ENCODE results near the gene ETV3L.
"Not testable (repeated sequence)": the region's sequence is repeated elsewhere in the genome, so short reads cannot be mapped to it uniquely, and the experiment has no call there.

The ETV3L gene

DNA sequence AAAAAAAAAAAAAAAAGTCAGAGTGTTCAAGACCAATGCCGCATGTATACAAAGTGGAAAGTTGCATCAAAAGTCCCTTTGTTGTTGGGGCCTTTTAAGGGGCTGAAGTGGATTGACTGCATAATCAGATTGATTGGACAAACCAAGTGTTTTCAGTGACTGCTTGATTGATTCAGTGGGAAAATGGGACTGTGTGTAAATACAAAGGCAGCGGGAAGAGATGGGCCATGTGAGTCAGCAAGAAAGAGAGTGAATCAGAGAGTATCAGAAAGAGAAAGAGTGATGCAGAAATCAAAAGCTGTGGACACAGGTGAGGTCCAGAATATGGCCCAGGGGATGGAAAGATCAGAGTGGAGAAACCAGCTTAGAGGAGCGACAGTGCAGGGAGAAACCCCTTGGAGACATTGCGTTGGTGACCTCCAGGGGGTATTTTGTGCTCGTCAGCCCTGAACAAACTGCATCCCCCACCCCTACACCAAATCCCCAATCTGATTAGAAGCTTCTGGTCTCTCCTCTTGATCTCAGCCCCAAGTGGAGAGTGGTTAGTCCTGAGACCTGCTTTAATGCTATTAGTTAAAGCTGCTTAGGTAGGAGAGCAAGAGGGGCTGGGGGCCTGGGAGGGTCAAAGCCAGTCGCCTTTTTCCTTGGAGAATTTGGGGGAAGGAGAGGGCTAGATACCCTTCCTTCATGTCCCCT lies 5.1 kb upstream of the ETV3L start:
- no peak for DNase-seq

DNA sequence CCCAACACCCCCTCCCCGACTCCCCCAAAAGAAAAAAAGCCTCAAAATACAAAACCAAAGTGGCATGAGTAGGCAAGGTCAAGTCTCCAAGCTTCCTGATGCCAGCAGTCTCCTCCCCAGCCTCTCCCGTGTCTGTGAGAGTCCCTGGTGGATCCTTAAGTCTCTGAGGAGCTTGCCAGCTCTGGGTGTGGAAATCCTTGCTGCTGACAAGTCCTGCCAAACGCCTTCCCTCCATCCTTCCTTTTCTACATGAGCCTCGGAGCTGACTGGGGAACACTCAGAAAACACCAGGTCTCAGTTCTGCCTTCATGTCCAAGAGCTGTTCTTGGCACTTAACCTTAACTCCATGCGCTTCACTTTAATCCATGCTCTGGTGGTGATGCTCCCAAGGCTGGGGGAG lies 3.7 kb upstream of the ETV3L start:
- DNase-seq, result no peak

DNA sequence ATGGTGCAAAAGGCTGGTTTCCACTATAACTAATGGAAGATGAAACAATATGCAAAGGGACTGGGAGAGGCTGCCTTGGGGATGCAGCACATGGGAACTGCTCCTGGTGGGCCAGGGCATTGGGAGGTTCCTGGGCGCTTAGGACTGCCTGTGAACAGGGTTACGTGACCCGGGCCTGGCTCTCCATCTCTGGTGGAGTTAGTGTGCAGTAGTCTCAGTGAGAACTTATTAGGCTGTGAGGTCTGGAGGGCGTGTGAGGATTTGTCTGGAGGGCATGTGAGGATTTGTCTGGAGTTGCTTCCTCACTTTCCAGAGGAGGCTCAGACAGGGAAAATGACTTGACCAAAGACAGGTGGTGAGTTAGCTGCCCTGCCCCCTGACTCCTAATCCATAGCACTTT lies 1.5 kb upstream of the ETV3L start:
- no peak for DNase-seq

DNA sequence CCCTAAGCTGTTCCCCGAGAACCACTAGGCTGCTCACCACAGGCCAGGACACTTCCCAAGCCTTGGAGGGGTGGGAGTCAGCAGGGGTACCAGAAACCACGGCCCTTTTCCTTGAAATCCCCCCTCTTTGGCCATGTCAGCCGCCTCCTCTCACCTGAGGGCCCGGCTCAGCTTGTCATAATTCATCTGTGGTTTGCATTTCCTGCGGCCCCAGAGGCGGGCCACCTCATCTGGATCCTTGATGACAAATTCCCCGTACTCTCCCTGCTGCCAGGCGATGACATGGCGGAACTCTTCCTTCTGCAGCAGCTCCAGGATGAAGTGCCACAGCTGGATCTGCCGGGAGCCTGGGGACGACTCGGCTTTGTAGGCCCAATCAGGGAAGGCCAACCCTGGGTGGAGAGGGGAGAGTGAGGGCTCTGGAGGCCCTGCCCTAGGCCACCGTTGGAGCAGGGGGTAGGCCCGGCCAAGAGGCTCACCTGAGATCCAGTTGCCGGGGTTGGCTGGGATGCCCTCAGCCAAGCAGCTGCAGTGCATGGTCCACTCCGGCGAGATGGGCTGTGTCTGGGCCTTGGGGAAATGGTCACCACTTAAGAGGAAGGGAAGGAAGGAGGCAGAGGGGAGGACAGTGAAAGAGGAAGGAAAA lies 498 bp downstream of the ETV3L start:
- DNase-seq, result not testable (repeated sequence)

GRCh38 chr1:157098519-157098918 lies 1.1 kb downstream of the ETV3L start:
- DNase-seq, result no peak

GRCh38 chr1:157097692-157098091 lies 1.9 kb downstream of the ETV3L start:
- no peak for DNase-seq

GRCh38 chr1:157096881-157097280 lies 2.7 kb downstream of the ETV3L start:
- no peak for DNase-seq

GRCh38 chr1:157095551-157095950 lies 4.1 kb downstream of the ETV3L start:
- DNase-seq, result no peak

DNA sequence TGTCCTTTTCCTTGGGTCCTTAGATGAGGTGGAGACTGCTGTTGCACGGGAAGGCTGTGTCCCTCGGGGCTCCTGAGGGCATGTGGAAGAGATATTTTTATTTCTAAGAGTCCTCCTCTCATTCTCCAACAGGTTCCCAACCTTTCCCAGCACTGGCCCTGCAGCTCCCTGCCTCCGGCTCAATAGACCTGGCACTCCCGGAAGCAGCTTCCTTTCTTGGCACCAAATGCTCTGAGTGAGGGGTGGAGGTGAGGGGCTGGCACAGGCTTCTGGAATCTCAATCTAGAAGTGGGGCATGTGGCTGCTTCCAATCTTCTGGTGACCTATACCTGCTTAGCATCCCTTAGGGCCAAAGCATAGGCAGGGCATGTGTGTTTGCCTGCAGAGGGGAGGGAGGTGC lies 4.5 kb downstream of the ETV3L start:
- no peak for DNase-seq

- no peak for DNase-seq
Measured at GRCh38 chr1:157092831-157093230, 6.8 kb downstream of the ETV3L start.

GRCh38 chr1:157091668-157092273 lies 7.8 kb downstream of the ETV3L start:
- no peak for DNase-seq

DNA sequence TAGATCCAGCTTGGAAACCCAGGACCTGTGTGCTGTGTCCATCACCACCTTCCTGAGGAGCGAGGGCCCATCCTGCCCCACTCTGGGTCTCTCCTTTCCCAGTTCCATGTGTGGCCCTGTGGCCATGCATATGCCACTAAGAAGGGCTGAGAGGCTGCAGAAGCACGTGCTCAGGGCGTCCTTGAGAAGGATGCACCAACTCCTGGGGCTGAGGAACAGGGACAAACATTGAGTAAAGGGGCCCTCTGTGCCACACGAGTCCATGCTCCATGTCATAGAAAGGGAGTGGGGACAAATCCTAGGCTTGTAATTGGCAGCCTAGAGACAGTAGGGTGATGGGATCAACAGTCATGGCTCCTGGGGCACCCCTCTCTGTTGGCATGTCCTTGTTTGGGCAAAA lies 8.4 kb downstream of the ETV3L start:
- no peak for DNase-seq

DNA sequence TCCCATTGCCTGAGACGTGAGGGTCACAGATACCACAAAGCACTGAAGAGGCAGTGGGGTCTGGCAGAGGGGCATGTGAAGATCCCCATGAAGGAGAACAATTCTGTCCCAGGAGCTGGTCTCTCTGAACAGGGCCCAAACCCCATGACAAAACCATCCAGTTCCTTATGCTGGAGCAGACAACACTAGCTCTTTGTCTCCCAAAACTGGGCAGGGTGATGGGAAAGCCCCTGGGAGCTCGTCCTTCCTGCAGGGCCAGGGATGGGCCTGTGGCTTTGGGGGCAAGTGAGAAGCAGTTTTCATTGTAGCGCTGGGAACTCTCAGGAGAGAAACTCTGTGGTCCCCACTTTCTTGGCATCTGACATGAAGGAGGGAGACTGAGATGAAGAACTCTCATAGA lies 8.8 kb downstream of the ETV3L start:
- DNase-seq, result no peak

DNA sequence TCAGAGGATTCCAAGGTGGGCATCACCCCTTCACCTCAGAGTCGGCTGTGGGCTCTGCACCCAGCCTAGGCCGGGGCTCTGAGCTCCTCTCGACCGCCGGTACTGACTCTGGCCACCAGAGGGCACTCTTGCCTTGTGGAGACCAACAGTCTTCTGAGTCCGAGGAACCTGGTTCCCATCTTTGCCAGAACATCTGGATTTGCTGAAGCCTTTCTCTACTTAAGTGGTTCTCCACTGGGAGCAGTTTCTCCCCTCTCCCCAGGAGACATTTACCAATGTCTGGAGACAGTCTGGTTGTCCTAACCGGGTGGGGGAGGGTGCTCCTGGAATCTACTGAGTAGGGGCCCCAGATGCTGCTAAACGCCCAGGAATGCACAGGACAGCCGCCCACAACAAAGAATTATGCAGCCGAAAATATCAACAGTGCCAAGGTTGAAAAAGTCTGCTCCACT lies 9.4 kb downstream of the ETV3L start:
- peak; percentile 17 for DNase-seq

DNA sequence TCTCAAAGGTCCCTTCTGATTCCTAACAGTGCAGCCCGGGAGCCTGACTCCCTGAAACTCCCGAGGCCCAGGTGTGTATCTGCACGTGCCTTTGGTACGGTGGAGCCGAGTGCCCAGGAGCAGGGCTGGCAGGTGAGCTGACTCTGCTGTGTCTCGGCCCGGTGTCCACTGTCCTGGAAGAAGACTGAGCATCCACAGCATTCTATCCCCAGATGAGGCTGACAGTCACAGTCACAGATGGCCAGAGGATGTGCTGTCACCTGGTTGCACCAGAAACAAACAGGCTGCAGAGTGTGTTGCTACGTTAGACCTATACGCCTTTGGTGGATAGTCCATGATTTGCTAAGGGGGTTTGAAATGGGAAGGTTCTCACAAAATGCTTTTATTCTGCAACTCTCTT lies 9.8 kb downstream of the ETV3L start:
- no peak for DNase-seq

DNA sequence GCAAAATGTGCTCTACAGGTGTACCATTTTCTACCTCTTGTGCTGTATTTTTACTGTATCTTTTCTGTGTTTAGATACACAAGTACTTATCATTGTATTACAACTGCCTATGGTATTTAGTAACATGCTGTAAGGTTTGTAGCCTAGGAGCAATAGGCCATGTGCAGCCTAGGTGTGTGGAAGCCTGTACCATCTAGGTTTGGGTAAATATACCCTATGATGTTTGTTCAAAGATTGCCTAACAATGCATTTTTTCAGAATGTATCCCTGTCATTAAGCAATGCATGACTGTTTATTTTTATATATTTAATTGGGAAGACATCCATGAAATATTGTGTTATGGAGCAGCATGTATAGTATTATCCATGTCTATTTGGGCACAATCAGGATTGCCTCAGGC lies 11.0 kb downstream of the ETV3L start:
- DNase-seq, result no peak

- DNase-seq, result no peak
Measured at GRCh38 chr1:157087030-157087429, 12.6 kb downstream of the ETV3L start.

- no peak for DNase-seq
Measured at GRCh38 chr1:157086299-157086698, 13.3 kb downstream of the ETV3L start.

GRCh38 chr1:157085421-157085820 lies 14.2 kb downstream of the ETV3L start:
- no peak for DNase-seq

- no peak for DNase-seq
Measured at GRCh38 chr1:157084720-157085119, 14.9 kb downstream of the ETV3L start.

- DNase-seq, result no peak
Measured at GRCh38 chr1:157081707-157082106, 17.9 kb downstream of the ETV3L start.

GRCh38 chr1:157080714-157081113 lies 18.9 kb downstream of the ETV3L start:
- no peak for DNase-seq

GRCh38 chr1:157077394-157077793 lies 22.2 kb downstream of the ETV3L start:
- no peak for DNase-seq

- no peak for DNase-seq
Measured at GRCh38 chr1:157073944-157074685, 25.5 kb downstream of the ETV3L start.

Measured in activated gamma-delta T cell (primary cell).